Activated naive CD8-positive, alpha-beta T cell treated with anti-CD3 and anti-CD28 coated beads, Interleukin-2, amount 50 U/mL, for 16 hours (primary cell): ENCODE measurements around the gene FBXL5.

Experiments used
- DNase-seq: peaks from one replicate; pipeline ENCODE4 v3.0.0-alpha.2; 2020; ENCODE audit warnings: low read depth, low spot score

FBXL5 gene

GRCh38 chr4:15562114-15562513 is 93.0 kb downstream of the FBXL5 start:
- DNase-seq = no peak

DNA sequence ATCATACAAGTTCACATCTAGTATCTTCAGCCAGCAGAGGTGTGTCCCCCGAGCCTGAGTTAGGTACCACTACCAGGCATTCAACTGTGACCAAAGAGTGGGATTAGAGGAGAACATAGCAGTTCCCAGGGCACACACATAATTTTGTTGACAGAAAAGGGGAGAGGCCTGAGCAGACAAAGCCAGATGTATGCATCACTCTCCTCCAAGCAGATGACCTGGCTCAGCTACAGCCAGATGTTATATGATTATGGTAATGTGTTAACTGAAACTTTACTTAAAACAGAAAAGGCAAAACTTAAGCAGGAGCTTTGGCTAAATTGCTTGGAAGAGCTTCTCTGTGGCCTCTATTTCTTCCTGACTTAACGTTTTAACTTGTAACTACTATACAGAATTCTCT is 96.6 kb downstream of the FBXL5 start:
- no peak for DNase-seq

GRCh38 chr4:15557786-15558550 is 97.2 kb downstream of the FBXL5 start:
- DNase-seq = no peak

GRCh38 chr4:15556511-15557092 is 98.6 kb downstream of the FBXL5 start:
- no peak for DNase-seq
